Hypothalamus (tissue), 51 donors: ENCODE results near the gene MMP24OS.
A peak's percentile ranks its signal among the peaks of the same experiment; 100 is the strongest.
"Not testable (repeated sequence)": the region's sequence is repeated elsewhere in the genome, so short reads cannot be mapped to it uniquely, and the experiment has no call there.

Source experiments
- DNase-seq, 51 donors: peaks; one replicate each; lab custom pipeline; 2025; lab: John Stamatoyannopoulos, UW

The MMP24OS gene

DNA sequence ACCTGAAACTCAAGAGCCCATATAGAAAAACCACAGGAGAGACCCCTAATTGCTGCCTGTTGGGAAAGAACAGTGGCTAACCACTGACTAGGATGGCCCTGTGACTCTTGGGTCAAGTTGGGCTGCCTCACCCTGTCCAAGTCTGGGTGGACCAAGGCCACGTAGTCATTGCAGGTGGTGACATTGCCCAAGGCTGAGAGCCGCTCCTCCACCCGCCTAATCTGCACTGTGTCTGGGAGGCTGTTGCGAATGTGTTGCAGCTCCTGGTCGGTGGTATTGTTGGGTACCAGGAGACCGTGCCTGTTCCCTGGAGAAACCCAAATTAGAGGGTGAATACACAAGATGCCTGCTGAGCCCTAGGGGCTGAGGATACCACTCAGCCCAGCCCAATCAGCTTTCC, 2.6 kb upstream of the MMP24OS start:
- DNase-seq, result no peak

DNA sequence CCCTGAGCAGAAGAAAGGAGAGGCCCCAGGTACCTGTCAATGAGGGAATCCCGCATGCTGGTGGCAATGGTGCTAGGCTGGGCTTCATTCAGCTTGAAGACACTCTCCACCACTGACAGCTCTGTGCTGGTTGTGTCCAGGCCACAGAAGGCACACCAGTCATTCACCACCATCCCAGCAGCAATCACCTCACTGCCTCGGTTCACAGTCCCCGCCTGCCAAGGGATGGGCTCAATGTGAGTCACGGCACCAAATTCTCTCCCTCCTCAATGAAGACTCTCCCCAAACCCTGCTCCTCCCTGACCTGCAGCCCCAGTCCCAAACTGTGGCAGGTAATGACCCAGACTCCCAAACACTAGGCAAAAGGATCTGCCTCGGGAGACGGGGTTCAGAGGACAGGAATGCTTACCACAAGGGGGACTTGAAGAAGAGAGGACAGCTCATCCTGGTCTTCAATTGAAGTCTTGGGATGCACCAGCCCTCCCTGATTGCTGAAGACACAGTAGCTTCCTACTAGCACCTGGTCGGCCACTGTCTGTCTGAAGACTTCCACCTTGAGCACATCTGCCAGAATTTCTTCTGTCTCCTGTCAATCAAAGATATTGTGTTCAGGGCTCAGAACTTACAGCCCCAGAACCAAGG, 1.7 kb upstream of the MMP24OS start:
- DNase-seq, result no peak

- no peak for DNase-seq
Observed at GRCh38 chr20:35279040-35279439, 1.1 kb upstream of the MMP24OS start.

- no peak for DNase-seq
Observed at GRCh38 chr20:35277127-35277526, 795 bp downstream of the MMP24OS start.

GRCh38 chr20:35276408-35276807, 1.5 kb downstream of the MMP24OS start:
- DNase-seq, result no peak

- DNase-seq, result no peak
Observed at GRCh38 chr20:35275741-35276251, 2.1 kb downstream of the MMP24OS start.

DNA sequence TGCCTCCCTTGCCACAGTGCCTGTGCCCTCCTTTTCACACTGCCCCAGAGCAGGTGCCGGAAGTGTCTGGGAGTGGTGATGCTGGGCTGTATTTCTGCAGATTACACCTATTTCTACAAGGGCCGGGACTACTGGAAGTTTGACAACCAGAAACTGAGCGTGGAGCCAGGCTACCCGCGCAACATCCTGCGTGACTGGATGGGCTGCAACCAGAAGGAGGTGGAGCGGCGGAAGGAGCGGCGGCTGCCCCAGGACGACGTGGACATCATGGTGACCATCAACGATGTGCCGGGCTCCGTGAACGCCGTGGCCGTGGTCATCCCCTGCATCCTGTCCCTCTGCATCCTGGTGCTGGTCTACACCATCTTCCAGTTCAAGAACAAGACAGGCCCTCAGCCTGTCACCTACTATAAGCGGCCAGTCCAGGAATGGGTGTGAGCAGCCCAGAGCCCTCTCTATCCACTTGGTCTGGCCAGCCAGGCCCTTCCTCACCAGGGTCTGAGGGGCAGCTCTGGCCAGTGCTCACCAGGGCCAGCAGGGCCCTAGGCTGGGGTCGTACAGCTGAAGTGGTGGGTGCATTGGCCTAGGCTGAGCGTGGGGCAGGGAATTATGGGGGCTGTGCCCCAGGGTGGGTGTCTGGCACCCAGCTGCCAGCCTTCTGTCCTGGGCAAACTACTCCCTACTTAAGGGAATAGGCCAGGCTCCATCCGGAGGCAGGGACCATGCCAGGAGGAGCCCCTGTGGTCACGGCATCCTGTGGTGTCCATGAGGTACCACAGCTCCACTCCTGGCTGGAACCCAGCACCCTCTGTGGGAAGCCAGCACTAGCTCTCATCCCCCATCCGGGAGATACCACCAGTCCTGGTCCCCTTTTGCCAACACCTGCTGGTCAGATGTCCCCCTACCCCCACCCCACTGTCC, 3.5 kb downstream of the MMP24OS start:
- no peak for DNase-seq

GRCh38 chr20:35273449-35274171, 4.3 kb downstream of the MMP24OS start:
- DNase-seq, result peak in 41 of 51 donors; percentile 5 to 87 (median 60)

DNA sequence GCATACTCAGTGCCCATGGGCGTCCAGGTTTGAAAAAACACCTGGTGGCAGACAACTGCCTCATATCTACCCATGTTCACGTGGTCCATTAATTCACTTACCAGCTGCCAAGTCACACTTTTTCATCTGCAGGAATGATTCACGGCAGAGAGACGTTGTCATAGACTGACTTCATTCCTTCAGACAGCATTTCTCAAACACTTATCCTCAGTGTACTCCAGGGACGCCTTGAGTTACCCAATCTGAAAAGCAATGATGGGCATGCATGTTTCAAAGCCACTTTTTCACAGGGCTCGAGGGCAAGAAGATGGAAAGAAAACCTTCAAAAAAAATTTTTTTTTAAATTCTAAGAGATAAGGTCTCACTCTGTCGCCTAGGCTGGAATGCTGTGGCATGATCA, 6.0 kb downstream of the MMP24OS start:
- peak in 1 of 51 donors; percentile 37 for DNase-seq

DNA sequence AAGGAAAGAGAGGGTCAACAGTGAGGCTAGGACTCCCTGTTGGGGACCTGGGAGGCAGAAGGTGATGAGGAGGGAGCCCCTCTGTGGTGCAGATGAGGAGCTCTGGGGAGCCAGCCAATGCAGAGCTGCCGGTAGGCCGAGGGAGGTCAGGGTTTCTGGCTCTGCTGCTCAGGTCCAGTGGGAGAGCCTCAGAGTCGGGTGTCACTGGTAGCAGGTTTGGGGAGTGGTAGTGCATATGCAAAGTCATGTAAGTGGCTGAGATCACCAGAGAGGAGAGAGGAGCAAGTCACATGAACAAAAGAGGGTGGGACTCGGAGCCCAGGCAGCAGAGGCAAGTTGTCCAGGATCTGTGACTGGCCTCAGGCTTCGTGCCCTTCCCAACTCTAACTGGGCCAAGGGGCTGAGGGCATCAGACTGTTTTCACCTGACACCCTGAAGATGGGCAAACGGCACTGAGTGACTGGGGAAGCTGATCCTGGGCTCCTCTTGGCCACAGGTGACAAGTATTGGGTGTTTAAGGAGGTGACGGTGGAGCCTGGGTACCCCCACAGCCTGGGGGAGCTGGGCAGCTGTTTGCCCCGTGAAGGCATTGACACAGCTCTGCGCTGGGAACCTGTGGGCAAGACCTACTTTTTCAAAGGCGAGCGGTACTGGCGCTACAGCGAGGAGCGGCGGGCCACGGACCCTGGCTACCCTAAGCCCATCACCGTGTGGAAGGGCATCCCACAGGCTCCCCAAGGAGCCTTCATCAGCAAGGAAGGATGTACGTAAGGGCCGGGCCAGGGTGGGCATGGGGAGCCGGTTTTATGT, 6.6 kb downstream of the MMP24OS start:
- no peak for DNase-seq

DNA sequence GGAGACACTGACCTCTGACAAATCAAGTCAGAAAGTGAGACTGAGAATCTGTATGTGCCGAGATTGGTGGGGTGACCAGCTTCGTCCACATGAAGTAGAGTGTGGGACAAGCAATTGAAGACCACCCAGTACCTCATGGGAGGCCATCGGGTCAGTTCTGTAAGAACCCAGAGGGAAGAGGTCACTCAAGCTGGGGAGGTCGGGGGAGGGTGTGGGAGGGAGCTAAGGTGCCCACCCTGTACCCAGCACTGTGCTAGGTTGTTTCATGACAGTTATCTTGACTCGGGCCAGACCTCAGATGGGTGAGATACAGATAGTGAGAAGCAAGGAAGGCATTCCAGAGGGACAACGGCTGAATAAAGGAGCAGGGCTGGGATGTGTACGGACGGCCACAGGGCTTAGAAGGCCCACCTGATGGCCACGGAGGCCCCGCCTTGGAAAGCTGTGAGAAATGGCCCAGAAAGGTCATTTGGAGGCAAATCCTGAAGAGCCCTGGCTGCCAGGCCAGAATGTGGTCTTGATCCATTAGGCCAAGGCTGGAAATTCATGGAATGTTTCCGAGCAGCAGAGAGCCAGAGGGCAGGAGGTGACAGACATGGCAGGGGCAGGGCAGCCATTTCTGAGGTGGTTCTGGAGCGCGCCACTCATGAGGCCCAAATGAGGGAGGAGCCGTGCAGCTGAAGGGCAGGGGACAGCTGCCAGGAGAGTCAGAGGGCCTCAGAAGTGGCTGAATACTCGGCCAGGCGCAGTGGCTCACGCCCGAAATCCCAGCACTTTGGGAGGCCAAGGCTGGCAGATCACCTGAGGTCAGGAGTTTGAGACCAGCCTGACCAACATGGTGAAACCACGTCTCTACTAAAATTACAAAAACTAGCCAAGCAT, 7.7 kb downstream of the MMP24OS start:
- no peak for DNase-seq

- peak in 32 of 51 donors; percentile 5 to 62 (median 29) for DNase-seq
Observed at GRCh38 chr20:35269055-35269781, 8.7 kb downstream of the MMP24OS start.

DNA sequence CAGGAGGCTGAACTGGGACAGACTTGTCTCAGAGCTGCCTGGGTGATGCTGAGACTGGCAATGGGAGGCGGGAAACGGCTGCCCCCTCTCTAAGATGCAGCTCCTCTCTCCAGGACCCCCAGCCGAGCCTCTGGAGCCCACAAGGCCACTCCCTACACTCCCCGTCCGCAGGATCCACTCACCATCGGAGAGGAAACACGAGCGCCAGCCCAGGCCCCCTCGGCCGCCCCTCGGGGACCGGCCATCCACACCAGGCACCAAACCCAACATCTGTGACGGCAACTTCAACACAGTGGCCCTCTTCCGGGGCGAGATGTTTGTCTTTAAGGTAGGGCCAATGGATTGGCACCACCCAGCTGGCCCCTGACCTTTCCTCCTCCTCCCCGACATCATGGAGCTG, 10.8 kb downstream of the MMP24OS start:
- no peak for DNase-seq

DNA sequence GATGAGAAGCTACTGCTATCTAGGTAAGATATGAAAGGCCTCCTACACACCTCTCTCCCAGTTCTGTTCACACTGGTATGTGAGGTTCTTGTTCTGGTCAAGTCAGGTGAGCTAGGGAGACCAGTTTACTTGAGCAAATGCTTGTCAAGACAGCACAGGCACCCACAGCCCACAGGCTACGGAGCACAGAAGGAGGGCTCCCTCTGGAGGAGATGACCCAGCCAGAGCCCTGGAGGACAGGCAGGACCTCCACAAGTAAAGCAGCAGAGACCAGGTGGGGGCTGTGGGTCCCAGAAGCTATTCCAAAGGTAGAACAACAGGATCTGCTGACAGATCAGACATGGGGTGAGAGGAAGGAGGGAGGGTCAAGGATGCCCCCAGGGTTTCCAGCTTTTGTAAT, 13.2 kb downstream of the MMP24OS start:
- DNase-seq, result no peak

DNA sequence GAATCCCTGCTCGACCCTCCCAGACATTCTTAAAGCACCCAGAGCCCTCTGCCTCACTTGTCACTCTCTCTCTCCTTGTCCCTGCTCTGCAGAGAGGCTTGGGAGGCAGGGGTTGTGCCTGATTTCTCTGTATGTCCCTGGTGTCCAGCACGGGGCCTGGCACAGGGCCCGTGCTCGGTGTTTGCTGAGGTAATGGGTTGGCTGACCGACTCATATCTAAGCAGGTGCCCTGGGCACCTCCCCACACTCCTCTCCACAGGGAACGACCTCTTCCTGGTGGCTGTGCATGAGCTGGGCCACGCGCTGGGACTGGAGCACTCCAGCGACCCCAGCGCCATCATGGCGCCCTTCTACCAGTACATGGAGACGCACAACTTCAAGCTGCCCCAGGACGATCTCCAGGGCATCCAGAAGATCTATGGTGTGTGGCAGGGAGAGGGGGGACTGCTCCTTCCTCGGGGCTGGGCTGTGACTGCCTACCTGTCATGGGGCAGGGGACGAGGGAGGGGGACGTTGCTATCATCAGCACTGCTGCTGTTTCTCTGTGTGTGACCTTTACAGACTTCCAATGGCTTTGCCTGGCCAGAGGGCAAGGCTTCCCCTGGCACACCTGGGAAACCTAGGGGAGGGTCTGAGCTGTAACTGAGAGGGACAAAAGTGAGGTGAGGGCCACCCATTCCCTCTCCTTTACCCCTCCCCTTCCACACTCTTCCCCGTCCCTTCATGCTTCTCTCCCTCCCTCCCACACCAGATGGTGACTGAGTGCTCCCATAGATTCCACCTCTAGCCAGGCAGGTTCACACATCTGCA, 14.2 kb downstream of the MMP24OS start:
- no peak for DNase-seq

GRCh38 chr20:35262731-35263531, 15.0 kb downstream of the MMP24OS start:
- DNase-seq, result peak in 1 of 51 donors; percentile 13

GRCh38 chr20:35262321-35262720, 15.6 kb downstream of the MMP24OS start:
- DNase-seq, result not testable (repeated sequence)
